Activated gamma-delta T cell (primary cell): ENCODE measurements around the gene ICE1.
"Not testable (repeated sequence)": the region's sequence is repeated elsewhere in the genome, so short reads cannot be mapped to it uniquely, and the experiment has no call there.

Experiments
- DNase-seq: peaks from one replicate; lab custom pipeline; 2025; lab: John Stamatoyannopoulos, UW
- total RNA-seq, 2 donors: gene quantifications; one replicate each; lab custom pipeline; 2026; lab: John Stamatoyannopoulos, UW

ICE1 gene, protein sequence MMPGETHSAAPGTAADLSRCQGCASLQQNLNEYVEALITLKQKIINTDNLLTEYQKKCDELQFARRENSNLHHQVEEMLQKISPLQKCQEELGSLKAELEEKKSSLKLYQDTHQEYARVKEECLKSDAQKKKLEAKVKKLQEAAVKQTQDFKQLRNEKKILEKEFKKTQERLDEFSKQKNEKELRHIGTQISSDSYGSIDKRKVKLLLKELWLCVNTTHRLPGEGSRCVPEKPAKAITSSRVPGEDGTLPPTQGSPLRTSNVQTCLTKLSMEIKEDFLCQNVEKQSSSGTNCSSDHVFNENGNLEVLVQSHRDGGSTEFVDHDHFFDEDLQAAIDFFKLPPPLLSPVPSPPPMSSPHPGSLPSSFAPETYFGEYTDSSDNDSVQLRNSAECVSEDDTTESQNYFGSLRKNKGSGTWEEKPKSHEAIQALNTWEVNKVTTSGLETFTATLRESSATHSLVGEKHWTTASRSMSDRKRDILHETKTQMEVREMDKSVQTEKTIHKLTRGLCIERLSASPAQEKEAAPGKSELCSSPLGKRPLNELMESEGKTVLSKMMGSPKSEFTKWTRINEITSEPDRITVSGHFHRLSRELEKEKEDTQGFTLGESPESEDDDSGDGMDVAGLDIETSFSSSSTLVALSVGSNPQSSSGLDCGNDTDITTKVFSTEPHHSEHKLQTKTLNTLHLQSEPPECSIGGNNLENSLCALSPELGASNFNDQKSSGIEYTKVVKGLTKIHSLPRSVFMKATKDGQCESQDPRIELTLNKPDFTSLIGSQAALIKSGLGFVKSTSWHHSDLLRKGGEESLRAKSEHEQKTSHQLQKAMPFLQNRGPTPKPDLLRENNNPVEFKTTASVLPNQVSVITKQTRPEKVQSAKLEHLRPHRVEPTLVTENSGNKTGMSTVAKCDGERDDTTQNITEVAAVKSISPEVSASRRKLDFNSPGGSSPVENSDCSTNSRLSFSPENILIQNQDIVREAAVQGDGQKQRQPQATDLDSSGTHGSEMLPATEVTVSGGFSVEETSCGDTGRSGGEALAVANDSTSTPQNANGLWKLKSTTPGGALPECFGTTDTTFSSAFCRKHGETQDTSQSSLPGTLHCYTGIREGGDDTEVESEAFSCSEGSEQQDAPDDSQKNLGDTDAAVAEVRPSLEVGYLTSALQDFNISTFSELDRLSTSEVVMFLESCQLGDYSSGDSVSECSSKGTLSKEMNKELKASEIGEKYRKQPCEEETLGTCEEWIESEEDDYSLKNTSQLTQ (N-terminal part only)
- total RNA-seq, result 193 to 209 reads per million in 2 donors

GRCh38 chr5:5421961-5422818 lies at the start of gene ICE1:
ICE1 (plus strand) TSS chr5:5422677; CDS start chr5:5422916, 239 bp downstream.
- peak; percentile 82 for DNase-seq

DNA sequence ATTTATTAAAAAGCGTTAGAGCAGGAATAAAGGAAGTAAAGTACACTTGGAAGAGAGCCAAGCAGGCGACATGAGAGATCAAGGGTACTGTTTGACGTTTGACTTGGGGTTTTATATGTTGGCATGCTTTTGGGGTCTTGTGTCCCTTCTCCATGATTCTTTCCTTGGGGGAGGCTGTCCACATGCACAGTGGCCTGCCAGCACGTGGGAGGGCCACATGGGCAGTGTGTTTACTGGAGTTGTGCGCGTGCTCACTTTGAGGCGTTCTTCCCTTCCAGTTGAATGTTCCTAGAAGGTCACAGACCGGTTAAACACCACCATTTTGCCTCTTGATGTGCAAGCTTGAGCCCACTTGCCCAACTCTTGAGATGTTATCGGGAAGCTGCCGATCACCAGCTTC lies 49.5 kb upstream of the ICE1 start:
- no peak for DNase-seq

- no peak for DNase-seq
These were observed 49.0 kb upstream of the ICE1 start for GRCh38 chr5:5373351-5373989.

DNA sequence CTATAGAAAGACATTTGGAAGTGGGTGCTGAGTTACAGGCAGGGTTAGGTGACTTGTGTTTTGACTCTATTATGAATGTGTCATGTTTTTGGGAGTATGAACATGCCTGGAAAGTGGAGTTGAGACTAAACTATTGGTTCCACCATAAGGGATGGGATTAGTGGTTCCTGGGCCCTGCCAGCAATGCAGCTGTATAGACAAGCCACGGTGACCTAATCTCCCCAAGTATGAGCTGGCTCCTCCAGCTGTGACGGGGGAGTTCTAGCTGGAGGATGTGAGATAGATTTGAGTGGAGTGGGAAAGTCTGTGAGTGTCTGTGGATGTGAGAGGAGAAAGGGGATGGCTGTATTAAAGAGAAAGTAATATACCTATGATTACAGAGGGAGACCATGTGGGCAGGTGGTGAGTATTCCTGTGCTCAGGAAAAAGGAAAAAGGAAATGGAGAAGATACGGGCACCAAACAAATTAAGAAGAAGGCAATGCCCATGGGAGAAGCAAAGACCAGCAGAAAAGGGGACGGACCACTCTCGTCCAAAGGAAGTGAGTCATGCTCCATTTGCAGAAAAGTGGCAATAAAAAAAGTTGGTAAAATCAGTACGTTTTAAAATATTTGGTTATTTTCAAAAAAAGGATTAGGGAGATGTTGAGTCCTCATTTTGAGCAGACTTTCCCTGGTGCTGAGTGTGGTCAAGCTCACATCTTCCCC lies 48.3 kb upstream of the ICE1 start:
- no peak for DNase-seq

DNA sequence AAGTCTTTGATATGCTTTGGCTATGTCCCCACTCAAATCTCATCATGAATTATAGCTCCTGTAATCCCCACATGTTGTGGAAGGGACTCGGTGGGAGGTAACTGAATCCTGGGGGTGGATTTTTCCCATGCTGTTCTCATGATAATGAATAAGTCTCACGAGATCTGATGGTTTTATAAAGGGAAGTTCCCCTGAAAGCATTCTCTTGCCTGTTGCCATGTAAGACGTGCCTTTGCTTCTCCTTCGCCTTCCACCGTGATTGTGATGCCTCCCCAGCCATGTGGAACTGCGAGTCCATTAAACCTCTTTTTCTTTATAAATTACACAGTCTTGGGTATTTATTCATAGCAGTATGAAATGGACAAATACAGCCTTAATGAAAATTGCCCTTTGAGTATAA lies 44.7 kb upstream of the ICE1 start:
- no peak for DNase-seq

DNA sequence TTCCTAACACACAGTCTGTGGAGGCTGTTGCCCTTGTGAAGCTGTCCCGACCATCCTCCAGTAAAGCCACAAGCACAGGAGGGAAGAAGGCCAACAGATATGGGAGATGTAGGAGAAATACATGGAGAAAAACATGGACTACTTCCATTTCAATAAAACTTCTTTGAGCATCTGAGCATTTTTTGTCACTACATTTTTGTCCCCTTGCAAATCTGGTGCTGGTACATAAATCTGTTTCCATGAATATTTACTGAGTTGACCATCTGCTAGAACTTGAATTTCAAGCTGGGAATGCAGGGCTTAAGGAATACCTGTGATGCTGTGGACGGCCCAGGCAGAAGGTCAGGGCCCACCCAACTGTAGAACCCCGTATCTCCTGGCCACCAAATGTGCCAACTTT lies 43.9 kb upstream of the ICE1 start:
- no peak for DNase-seq

GRCh38 chr5:5380298-5380697 lies 42.2 kb upstream of the ICE1 start:
- no peak for DNase-seq

- no peak for DNase-seq
These were observed 41.1 kb upstream of the ICE1 start for GRCh38 chr5:5381310-5381913.

- DNase-seq, result no peak
These were observed 39.0 kb upstream of the ICE1 start for GRCh38 chr5:5383461-5383860.

DNA sequence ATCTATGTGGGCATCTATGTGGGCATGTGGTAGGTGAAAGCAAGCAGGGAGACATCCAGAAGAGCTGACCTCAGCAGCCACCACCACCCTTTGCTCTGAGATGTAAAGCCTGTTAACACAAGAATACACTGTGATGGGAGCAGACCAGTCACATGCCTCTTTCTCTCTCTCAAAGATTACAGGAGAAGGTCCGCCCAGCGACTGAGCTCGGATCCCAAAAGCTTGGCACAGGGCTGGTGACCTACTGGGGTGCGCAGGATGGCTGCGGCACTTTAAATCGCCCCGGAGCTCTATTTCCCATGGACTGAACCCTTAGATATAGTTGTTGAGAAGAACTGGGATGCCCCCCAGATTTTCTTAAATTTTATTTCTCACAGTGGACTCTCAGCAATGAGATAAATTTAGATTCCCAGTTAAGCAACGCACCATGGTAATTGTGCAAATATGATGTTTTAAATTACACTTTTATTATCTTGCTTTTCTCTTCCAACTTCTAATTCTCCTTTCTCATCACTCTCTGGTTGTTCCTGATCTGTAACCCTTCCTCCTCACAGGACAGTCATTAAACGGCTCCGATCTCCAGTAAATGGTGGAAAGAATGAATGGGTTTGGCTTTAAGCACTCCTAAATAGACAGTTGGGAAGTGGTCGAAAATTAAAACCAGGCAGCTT lies 37.7 kb upstream of the ICE1 start:
- DNase-seq, result no peak

GRCh38 chr5:5385331-5385662 lies 37.2 kb upstream of the ICE1 start:
- no peak for DNase-seq

DNA sequence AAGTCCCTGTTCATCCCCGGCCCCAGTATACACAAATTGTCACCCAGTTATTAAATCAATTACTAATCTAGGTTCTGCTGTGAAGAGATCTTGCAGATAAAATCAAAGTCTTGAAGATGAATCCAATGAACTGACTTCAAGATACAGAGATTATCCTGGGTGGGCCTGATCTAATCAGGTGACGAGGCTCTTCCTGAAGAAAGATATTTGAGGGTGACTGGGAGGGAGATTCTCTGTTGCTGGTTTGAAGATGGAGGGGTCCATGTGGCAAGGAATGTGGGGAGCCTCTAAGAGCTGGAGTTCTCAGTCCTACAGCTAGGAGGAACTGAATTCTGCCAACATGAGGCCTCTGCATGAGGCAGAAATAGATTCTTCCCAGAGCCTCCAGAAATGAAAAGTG lies 36.1 kb upstream of the ICE1 start:
- DNase-seq, result no peak

GRCh38 chr5:5387192-5387591 lies 35.3 kb upstream of the ICE1 start:
- DNase-seq, result no peak

DNA sequence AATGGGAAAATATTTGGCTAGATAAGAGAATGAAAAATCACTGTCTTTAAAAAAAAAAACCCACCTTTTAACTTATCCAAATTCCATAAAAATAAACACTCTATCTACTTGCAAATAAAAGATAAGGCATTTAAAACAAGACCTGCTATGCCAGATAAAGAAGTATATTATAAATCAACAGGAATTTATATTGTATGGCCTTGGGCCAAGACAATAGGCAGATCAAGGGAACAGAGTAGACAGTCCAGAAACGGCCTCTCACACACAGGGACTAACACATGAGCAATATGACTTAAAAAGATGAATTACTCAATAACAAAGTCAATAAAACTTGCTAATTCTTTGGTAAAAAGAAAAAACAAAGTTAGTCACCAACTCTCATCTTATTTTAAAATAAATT lies 34.7 kb upstream of the ICE1 start:
- no peak for DNase-seq

GRCh38 chr5:5390121-5390869 lies 32.2 kb upstream of the ICE1 start:
- DNase-seq, result not testable (repeated sequence)

DNA sequence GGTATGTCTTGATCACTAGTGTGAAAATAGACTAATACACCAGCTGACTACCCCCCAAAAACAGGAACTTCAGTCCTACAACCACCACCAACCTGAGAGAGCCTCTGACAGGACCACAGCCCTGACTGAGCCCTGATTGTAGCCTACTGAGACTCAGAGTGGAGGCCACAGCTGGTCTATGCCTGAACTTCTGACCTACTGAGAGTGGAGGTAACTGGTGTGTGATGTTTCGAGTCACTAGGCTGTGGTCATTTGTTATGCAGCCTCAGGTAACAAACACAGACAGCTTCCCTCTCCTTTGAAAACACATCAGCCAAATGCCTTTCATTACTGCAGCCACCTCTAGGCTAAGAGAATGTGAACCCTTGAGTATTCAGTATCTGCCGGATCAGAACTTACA lies 30.0 kb upstream of the ICE1 start:
- DNase-seq, result not testable (repeated sequence)

GRCh38 chr5:5394384-5394986 lies 28.0 kb upstream of the ICE1 start:
- DNase-seq, result not testable (repeated sequence)

DNA sequence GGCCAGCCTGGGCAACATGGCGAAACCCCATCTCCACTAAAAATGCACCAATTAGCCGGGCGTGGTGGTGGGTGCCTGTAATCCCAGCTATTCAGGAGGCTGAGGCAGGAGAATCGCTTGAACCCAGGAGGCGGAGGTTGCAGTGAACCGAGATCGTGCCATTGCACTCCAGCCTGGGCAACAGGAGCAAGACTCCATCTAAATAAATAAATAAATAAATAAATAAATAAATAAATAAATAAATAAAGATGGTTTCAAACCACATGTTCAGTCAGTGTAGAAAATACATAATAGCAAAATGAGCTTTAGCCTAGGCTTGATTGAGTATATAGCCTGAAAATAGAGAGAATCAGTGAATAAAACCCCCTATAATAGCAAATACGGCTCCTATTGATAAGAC lies 27.4 kb upstream of the ICE1 start:
- not testable (repeated sequence) for DNase-seq
